Fibroblast of skin of left quadriceps (primary cell): ENCODE results near the gene RBX1.
"Not testable (repeated sequence)": the region's sequence is repeated elsewhere in the genome, so short reads cannot be mapped to it uniquely, and the experiment has no call there.

Experiments used
- DNase-seq, 2 experiments: peaks; one replicate each; pipeline ENCODE4 v3.0.0-alpha.2; 2013; ENCODE audit warnings: low read depth in 2 of 2

The RBX1 gene

GRCh38 chr22:40972587-40972986 lies 21.4 kb downstream of the RBX1 start:
- no peak for DNase-seq

GRCh38 chr22:40973144-40973543 lies 22.0 kb downstream of the RBX1 start:
- DNase-seq, result no peak

- DNase-seq, result peak; percentile 37 to 43
Observed at GRCh38 chr22:40975366-40975765, 24.2 kb downstream of the RBX1 start.

- no peak for DNase-seq
Observed at GRCh38 chr22:40976866-40977700, 25.9 kb downstream of the RBX1 start.

- no peak for DNase-seq
Observed at GRCh38 chr22:40979198-40979597, 28.0 kb downstream of the RBX1 start.

GRCh38 chr22:40979871-40980270 lies 28.7 kb downstream of the RBX1 start:
- no peak for DNase-seq

GRCh38 chr22:40982482-40983385 lies 31.6 kb downstream of the RBX1 start:
- no peak for DNase-seq

- no peak for DNase-seq
Observed at GRCh38 chr22:40991298-40991697, 40.1 kb downstream of the RBX1 start.

- DNase-seq, result no peak
Observed at GRCh38 chr22:40995821-40996220, 44.6 kb downstream of the RBX1 start.

GRCh38 chr22:40997520-40997919 lies 46.3 kb downstream of the RBX1 start:
- DNase-seq, result no peak

- no peak for DNase-seq
Observed at GRCh38 chr22:41000040-41000565, 48.9 kb downstream of the RBX1 start.

- no peak for DNase-seq
Observed at GRCh38 chr22:41000941-41001721, 50.0 kb downstream of the RBX1 start.

- DNase-seq, result no peak
Observed at GRCh38 chr22:41001722-41002122, 50.5 kb downstream of the RBX1 start.

- DNase-seq, result not testable (repeated sequence)
Observed at GRCh38 chr22:41002386-41002785, 51.2 kb downstream of the RBX1 start.

GRCh38 chr22:41003066-41003465 lies 51.9 kb downstream of the RBX1 start:
- no peak for DNase-seq

GRCh38 chr22:41003976-41004375 lies 52.8 kb downstream of the RBX1 start:
- no peak for DNase-seq

GRCh38 chr22:41009222-41009948 lies 58.2 kb downstream of the RBX1 start:
- no peak for DNase-seq

- DNase-seq, result no peak
Observed at GRCh38 chr22:41015003-41015402, 63.8 kb downstream of the RBX1 start.

GRCh38 chr22:41021061-41021612 lies 70.0 kb downstream of the RBX1 start:
- DNase-seq, result no peak

- peak; percentile 31 to 35 for DNase-seq
Observed at GRCh38 chr22:41021613-41022454, 70.7 kb downstream of the RBX1 start.
